GM12878 (cell line): ENCODE data around the gene OCRL. TPM values are rescaled to one million over a fixed set of nuclear protein-coding genes. Genes with fewer than 3 reads are reported as not detected.

Experiments
- ATAC-seq: fragments of 200-7000 bp; cut with Tn5 transposase; 3 replicates; pipeline ENCODE4 v1.9.1; 2020; ENCODE audit warnings: mild to moderate bottlenecking, moderate library complexity
- BruUV-seq: library from RNA; stranded (reverse); fragments of 400-500 nt; replicated peaks from 2 replicates; lab custom pipeline; 2021; lab: Mats Ljungman, UMichigan
- CTCF ChIA-PET: fragments of 300-600 bp; sonication (Branson Sonifier 250); formaldehyde crosslinking; extraction: SDS; loops from one replicate; lab custom pipeline; 2021; ENCODE audit warnings: inconsistent platforms; lab: Yijun Ruan, JAX
- POLR2A ChIA-PET: fragments of 350-600 bp; formaldehyde crosslinking; extraction: SDS; loops from one replicate; lab custom pipeline; 2021; ENCODE audit warnings: inconsistent platforms; lab: Charles Lee
- RAD21 ChIA-PET: fragments of 300-600 bp; sonication (Branson Sonifier 250); formaldehyde crosslinking; loops from one replicate; lab custom pipeline; 2023; ENCODE audit warnings: antibody characterized with exemption; ENCODE audit not compliant: unreplicated experiment; lab: Charles Lee
- SMC1A ChIA-PET: fragments of 300-600 bp; sonication (Branson Sonifier 250); formaldehyde crosslinking; loops from one replicate; lab custom pipeline; 2023; ENCODE audit not compliant: unreplicated experiment, uncharacterized antibody; lab: Charles Lee
- DNase-seq: peaks from one replicate; pipeline ENCODE4 v3.0.0-alpha.2; 2011; ENCODE audit warnings: low read depth, low spot score
- FAIRE-seq: peaks from 3 replicates; lab custom pipeline; 2011; peaks lifted over from hg19 to GRCh38; lab: Jason Lieb, UNC
- H2AFZ ChIP-seq: 2 replicates; pipeline ENCODE4 v1.6.0; 2011; ENCODE audit warnings: low read depth, low read length, control low read depth; ENCODE audit not compliant: control insufficient read depth
- H3K27ac ChIP-seq: 2 replicates; pipeline ENCODE4 v1.5.1; 2011; ENCODE audit warnings: control low read depth; ENCODE audit not compliant: control insufficient read depth, insufficient read depth
- H3K27me3 ChIP-seq, 2 experiments: replicated peaks in 1 of 2; 2 replicates each; pipeline versions ENCODE4 v1.6.0 to v1.6.1; 2011; ENCODE audit warnings: low read length in 1 of 2; ENCODE audit not compliant: control insufficient read depth in 2 of 2, insufficient read depth in 2 of 2
- H3K36me3 ChIP-seq, 2 experiments: 2 replicates each; pipeline ENCODE4 v1.5.1; 2011; ENCODE audit warnings: low read length in 1 of 2; ENCODE audit not compliant: control insufficient read depth in 2 of 2, insufficient read depth in 2 of 2
- H3K4me1 ChIP-seq: 2 replicates; pipeline ENCODE4 v1.6.1; 2011; ENCODE audit warnings: mild to moderate bottlenecking, low read length, moderate library complexity, mixed read lengths; ENCODE audit not compliant: control insufficient read depth, insufficient read depth
- H3K4me2 ChIP-seq: 2 replicates; pipeline ENCODE4 v1.6.0; 2011; ENCODE audit warnings: control low read depth; ENCODE audit not compliant: control insufficient read depth, insufficient read depth
- H3K4me3 ChIP-seq: fragments of 200-600 bp; sonication (generic); 2 replicates; pipeline ENCODE4 v1.5.1; 2016
- H3K79me2 ChIP-seq: 2 replicates; pipeline ENCODE4 v1.6.0; 2011; ENCODE audit warnings: low read length; ENCODE audit not compliant: control insufficient read depth, insufficient read depth
- H3K9ac ChIP-seq: 2 replicates; pipeline ENCODE4 v1.8.0; 2011; ENCODE audit warnings: low read length, control low read depth, mixed read lengths; ENCODE audit not compliant: control insufficient read depth, insufficient read depth
- H3K9me3 ChIP-seq: replicated peaks from 3 replicates; pipeline ENCODE4 v1.5.1; 2011; ENCODE audit warnings: mild to moderate bottlenecking, low read length; ENCODE audit not compliant: control insufficient read depth, insufficient read depth
- H4K20me1 ChIP-seq: 2 replicates; pipeline ENCODE4 v1.6.0; 2011; ENCODE audit not compliant: control insufficient read depth, insufficient read depth
- HDAC6 ChIP-seq: fragments of 200-600 bp; sonication (generic); IDR thresholded peaks from one replicate; pipeline ENCODE4 v1.8.0; 2017; ENCODE audit warnings: antibody characterized with exemption; ENCODE audit not compliant: unreplicated experiment
- HDGF ChIP-seq: fragments of 450-650 bp; IDR thresholded peaks from 2 replicates; pipeline ENCODE4 v1.6.1; 2016; ENCODE audit warnings: antibody characterized with exemption
- JUND ChIP-seq: IDR thresholded peaks from 2 replicates; pipeline ENCODE4 v1.6.1; 2012; ENCODE audit warnings: low read depth, mild to moderate bottlenecking, low read length, improper control_type of control experiment, moderate library complexity
- NR2C1 ChIP-seq: fragments of 450-650 bp; IDR thresholded peaks from 2 replicates; pipeline ENCODE4 v1.6.1; 2017; ENCODE audit warnings: antibody characterized with exemption, mild to moderate bottlenecking, moderate library complexity
- SREBF2 ChIP-seq: IDR thresholded peaks from 2 replicates; pipeline ENCODE4 v1.6.1; 2012; ENCODE audit warnings: mild to moderate bottlenecking, low read length
- WGBS: methylation state at CpG from one replicate; pipeline ENCODE4 v1.1.6; 2016; ENCODE audit warnings: low lambda C conversion rate; ENCODE audit not compliant: insufficient replicate concordance, insufficient coverage; ENCODE audit errors: missing lambda C conversion rate; 5-methylcytosine and 5-hydroxymethylcytosine counted together
- in situ Hi-C: fragments of 300-500 bp; cut with MboI; formaldehyde crosslinking; loops from 9 replicates; pipeline ENCODE4 v1.14.3; 2018; ENCODE audit warnings: mixed read lengths
- intact Hi-C: fragments of 100-400 bp; cut with micrococcal nuclease; formaldehyde crosslinking; loops from one replicate; pipeline ENCODE4 v1.14.2; 2022; ENCODE audit not compliant: unreplicated experiment
- polyA plus RNA-seq, 11 experiments: library from polyadenylated mRNA; depleted of rRNA in 4 of 11; unstranded in 6 of 11; stranded (reverse) in 5 of 11; fragments of >200 nt; fragmentation: Nextera tagmentation in 4 of 11; fragmentation: Illumina TruSeq in 1 of 11; extraction: Ambion mirVana in 4 of 11; extraction: Trizol in 1 of 11; gene quantifications; 1 replicate in 1 of 11; 2 replicates in 10 of 11; pipeline versions ENCODE4 v1.2.1 to v1.2.3, GENCODE V29; 2011 to 2016; ENCODE audit warnings: inconsistent platforms in 2 of 11, missing spikeins in 2 of 11, low read depth in 1 of 11
- total RNA-seq, 4 experiments: library from RNA; depleted of rRNA in 3 of 4; stranded (reverse); fragments of >200 nt in 3 of 4; fragmentation: Illumina TruSeq in 1 of 4; extraction: Trizol in 1 of 4; gene quantifications; 2 replicates each; pipeline versions ENCODE4 v1.2.1 to v1.2.3, GENCODE V29; 2013 to 2021
- TF ChIP-seq, protein P1 (sequence below): IDR thresholded peaks from 2 replicates; pipeline ENCODE4 v1.6.1; 2012; ENCODE audit warnings: low read length, inconsistent platforms
- TF ChIP-seq, protein P2 (sequence below): fragments of 450-650 bp; IDR thresholded peaks from 2 replicates; pipeline ENCODE4 v1.6.1; 2018; ENCODE audit warnings: borderline replicate concordance, mild to moderate bottlenecking; ENCODE audit not compliant: partially characterized antibody

OCRL gene
- total and polyA plus RNA-seq, 10 of the 15 experiments (the other 5 are each of a cell fraction or from before 2014, with no cell fraction given): 0.53 to 4.4 (median 2.3) TPM

DNA sequence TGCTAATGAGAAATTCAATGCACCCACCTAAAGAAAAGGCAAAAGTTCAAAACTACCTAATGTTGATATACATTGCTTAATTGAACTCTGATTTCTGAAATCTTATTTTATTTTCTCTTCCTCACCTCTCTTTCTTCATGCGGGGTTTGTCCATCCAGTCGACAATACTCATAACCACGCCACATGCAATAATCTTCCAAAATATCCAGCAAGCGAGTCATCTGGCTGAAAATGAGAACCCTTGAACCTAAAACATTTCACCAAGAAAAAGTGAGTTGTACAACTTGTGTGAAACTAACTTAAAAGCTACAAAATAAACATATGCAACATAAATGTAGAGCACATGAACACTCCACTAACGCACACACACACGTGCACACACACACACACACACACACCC is 43.4 kb upstream of the OCRL start:
- CTCF ChIA-PET: no interaction called here
- in situ Hi-C loops: no loop called here
- RAD21 ChIA-PET: no interaction called here
- Histone ChIP-seq H3K27ac (no peak overlapping the region), H2AFZ (no peak overlapping the region), H3K4me1 (no peaks in the 10 kb centered on the region), H3K79me2 (no peaks in the 10 kb centered on the region), H3K27me3 (no peaks in the 10 kb centered on the region), H3K9ac (no peak overlapping the region), H3K9me3 (no peaks in the 10 kb centered on the region)
- intact Hi-C loops: no loop called here
- ATAC-seq: no peak
- 50% methylated on average over 6 of the region's 6 CpGs for WGBS
- SMC1A ChIA-PET: no interaction called here
- no TSS peak for BruUV-seq
- TF ChIP-seq HDAC6 (no peak), SREBF2 (no peak), JUND (no peak), HDGF (no peak), NR2C1 (no peak)
- TF ChIP-seq, protein P1, sequence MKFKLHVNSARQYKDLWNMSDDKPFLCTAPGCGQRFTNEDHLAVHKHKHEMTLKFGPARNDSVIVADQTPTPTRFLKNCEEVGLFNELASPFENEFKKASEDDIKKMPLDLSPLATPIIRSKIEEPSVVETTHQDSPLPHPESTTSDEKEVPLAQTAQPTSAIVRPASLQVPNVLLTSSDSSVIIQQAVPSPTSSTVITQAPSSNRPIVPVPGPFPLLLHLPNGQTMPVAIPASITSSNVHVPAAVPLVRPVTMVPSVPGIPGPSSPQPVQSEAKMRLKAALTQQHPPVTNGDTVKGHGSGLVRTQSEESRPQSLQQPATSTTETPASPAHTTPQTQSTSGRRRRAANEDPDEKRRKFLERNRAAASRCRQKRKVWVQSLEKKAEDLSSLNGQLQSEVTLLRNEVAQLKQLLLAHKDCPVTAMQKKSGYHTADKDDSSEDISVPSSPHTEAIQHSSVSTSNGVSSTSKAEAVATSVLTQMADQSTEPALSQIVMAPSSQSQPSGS: no peak
- TF ChIP-seq, protein P2, sequence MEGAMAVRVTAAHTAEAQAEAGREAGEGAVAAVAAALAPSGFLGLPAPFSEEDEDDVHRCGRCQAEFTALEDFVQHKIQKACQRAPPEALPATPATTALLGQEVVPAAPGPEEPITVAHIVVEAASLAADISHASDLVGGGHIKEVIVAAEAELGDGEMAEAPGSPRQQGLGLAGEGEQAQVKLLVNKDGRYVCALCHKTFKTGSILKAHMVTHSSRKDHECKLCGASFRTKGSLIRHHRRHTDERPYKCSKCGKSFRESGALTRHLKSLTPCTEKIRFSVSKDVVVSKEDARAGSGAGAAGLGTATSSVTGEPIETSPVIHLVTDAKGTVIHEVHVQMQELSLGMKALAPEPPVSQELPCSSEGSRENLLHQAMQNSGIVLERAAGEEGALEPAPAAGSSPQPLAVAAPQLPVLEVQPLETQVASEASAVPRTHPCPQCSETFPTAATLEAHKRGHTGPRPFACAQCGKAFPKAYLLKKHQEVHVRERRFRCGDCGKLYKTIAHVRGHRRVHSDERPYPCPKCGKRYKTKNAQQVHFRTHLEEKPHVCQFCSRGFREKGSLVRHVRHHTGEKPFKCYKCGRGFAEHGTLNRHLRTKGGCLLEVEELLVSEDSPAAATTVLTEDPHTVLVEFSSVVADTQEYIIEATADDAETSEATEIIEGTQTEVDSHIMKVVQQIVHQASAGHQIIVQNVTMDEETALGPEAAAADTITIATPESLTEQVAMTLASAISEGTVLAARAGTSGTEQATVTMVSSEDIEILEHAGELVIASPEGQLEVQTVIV: no peak
- TF ChIP-seq, all 136 proteins: peak for 0
- Histone ChIP-seq H3K36me3 (no peaks in the 10 kb centered on the region), H3K4me3 (no peak overlapping the region), H3K4me2 (no peak overlapping the region), H4K20me1 (no peaks in the 10 kb centered on the region)
- POLR2A ChIA-PET: no interaction called here
- no peak for FAIRE-seq
- no peak for DNase-seq
